Smooth muscle cell (in vitro differentiated cells): ENCODE data around the gene REEP1. TPM values are rescaled to one million over a fixed set of nuclear protein-coding genes. Genes with fewer than 3 reads are reported as not detected.

Experiments used
- DNase-seq: peaks from one replicate; lab custom pipeline; 2025; ENCODE audit not compliant: unreplicated experiment; lab: John Stamatoyannopoulos, UW
- H2AFZ ChIP-seq: fragments of 200-600 bp; sonication (generic); 2 replicates; pipeline ENCODE4 v1.6.0; 2016; ENCODE audit warnings: antibody characterized with exemption, low read depth, mild to moderate bottlenecking
- H3F3A ChIP-seq: fragments of 200-600 bp; sonication (generic); 2 replicates; pipeline ENCODE4 v1.6.0; 2017; ENCODE audit warnings: antibody characterized with exemption, low read depth
- H3K27ac ChIP-seq: fragments of 200-600 bp; sonication (generic); 2 replicates; pipeline ENCODE4 v1.5.1; 2016; ENCODE audit warnings: low read depth, mild to moderate bottlenecking
- H3K27me3 ChIP-seq: fragments of 200-600 bp; sonication (generic); 2 replicates; pipeline ENCODE4 v1.6.1; 2016; ENCODE audit warnings: low read depth, mild to moderate bottlenecking
- H3K36me3 ChIP-seq: fragments of 200-600 bp; sonication (generic); 2 replicates; pipeline ENCODE4 v1.5.1; 2016; ENCODE audit warnings: low read depth
- H3K4me1 ChIP-seq: fragments of 200-600 bp; sonication (generic); 2 replicates; pipeline ENCODE4 v1.5.1; 2016; ENCODE audit warnings: low read depth
- H3K4me2 ChIP-seq: fragments of 200-600 bp; sonication (generic); 2 replicates; pipeline ENCODE4 v1.6.0; 2016; ENCODE audit warnings: mild to moderate bottlenecking
- H3K4me3 ChIP-seq: fragments of 200-600 bp; sonication (generic); 2 replicates; pipeline ENCODE4 v1.5.1; 2016; ENCODE audit warnings: mild to moderate bottlenecking
- H3K79me2 ChIP-seq: fragments of 200-600 bp; sonication (generic); 2 replicates; pipeline ENCODE4 v1.6.0; 2016; ENCODE audit warnings: low read depth, mild to moderate bottlenecking
- H3K9ac ChIP-seq: fragments of 200-600 bp; sonication (generic); 2 replicates; pipeline ENCODE4 v1.6.0; 2016; ENCODE audit warnings: low read depth
- H3K9me3 ChIP-seq: fragments of 200-600 bp; sonication (generic); replicated peaks from 2 replicates; pipeline ENCODE4 v1.5.1; 2016; ENCODE audit warnings: low read depth
- H4K20me1 ChIP-seq: fragments of 200-600 bp; sonication (generic); 2 replicates; pipeline ENCODE4 v1.6.0; 2016; ENCODE audit warnings: low read depth
- CTCF ChIP-seq: fragments of 200-600 bp; sonication (generic); IDR thresholded peaks from 2 replicates; pipeline ENCODE4 v1.5.1; 2017; ENCODE audit warnings: borderline replicate concordance, mild to moderate bottlenecking, antibody characterized with exemption; ENCODE audit not compliant: insufficient read depth, poor library complexity, severe bottlenecking
- WGBS: methylation state at CpG from one replicate; pipeline ENCODE4 v1.1.7; 2016; ENCODE audit warnings: low lambda C conversion rate; 5-methylcytosine and 5-hydroxymethylcytosine counted together
- polyA plus RNA-seq: library from polyadenylated mRNA; unstranded; fragments of >200 nt; fragmentation: Nextera tagmentation; extraction: Ambion mirVana; gene quantifications from 2 replicates; pipeline ENCODE4 v1.2.1, GENCODE V29; 2016
- total RNA-seq: library from RNA; depleted of rRNA; stranded (reverse); fragments of >200 nt; gene quantifications from 2 replicates; pipeline ENCODE4 v1.2.3, GENCODE V29; 2014

Gene REEP1
- total and polyA plus RNA-seq, 2 experiments from 2014 or later: not detected

- no peaks in the 10 kb centered on the region for H4K20me1 ChIP-seq
- no peak overlapping the region for H3K4me3 ChIP-seq
- no peak overlapping the region for H3K9ac ChIP-seq
- no peaks in the 10 kb centered on the region for H3K79me2 ChIP-seq
- H3K27ac ChIP-seq: no peak overlapping the region
- peaks cover 9% of the 10 kb centered on the region for H3K27me3 ChIP-seq
- H3K4me1 ChIP-seq: no peaks in the 10 kb centered on the region
- no peaks in the 10 kb centered on the region for H3K36me3 ChIP-seq
- no peak overlapping the region for H3K4me2 ChIP-seq
- TF ChIP-seq CTCF: no peak
- H3K9me3 ChIP-seq: no peaks in the 10 kb centered on the region
- WGBS: 93% methylated on average over 5 of the region's 5 CpGs
- no peak overlapping the region for H2AFZ ChIP-seq
- H3F3A ChIP-seq: no peaks in the 10 kb centered on the region
- no peak for DNase-seq
These were observed 27.5 kb downstream of the REEP1 start for GRCh38 chr2:86309966-86310365.

- Histone ChIP-seq H3K4me1 (peaks cover 2% of the 10 kb centered on the region), H3K79me2 (no peaks in the 10 kb centered on the region), H3F3A (no peaks in the 10 kb centered on the region), H4K20me1 (no peaks in the 10 kb centered on the region), H3K27ac (no peak overlapping the region), H3K36me3 (no peaks in the 10 kb centered on the region), H3K27me3 (peaks cover 15% of the 10 kb centered on the region), H3K9ac (no peak overlapping the region), H3K4me3 (no peak overlapping the region), H2AFZ (no peak overlapping the region), H3K9me3 (no peaks in the 10 kb centered on the region), H3K4me2 (no peak overlapping the region)
- WGBS: 90% methylated on average over 10 of the region's 10 CpGs
- no peak for DNase-seq
- TF ChIP-seq CTCF: no peak
These were observed 28.3 kb downstream of the REEP1 start for GRCh38 chr2:86308984-86309695.

DNA sequence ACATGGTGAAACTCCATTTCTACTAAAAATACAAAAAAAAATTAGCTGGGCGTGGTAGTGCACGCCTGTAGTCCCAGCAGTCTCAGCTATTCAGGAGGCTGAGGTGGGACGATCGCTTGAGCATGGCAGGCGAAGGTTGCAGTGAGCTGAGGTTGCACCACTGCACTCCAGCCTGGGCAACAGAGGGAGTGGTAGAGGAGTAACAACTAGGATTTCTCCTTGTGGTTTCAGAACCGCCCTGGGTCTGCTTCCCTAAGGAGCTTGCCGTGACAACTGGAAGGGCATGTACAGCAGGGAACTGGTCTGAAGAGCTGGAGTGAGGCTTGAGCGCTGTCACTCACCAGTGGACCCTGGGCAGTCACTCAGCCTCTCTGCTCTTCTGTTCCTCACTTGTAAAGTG is 29.1 kb downstream of the REEP1 start:
- Histone ChIP-seq H3K36me3 (no peaks in the 10 kb centered on the region), H3K9me3 (no peaks in the 10 kb centered on the region), H2AFZ (no peak overlapping the region), H3K27me3 (peaks cover 20% of the 10 kb centered on the region), H3K79me2 (no peaks in the 10 kb centered on the region), H3K4me2 (no peak overlapping the region), H4K20me1 (no peaks in the 10 kb centered on the region), H3K4me1 (peaks cover 3% of the 10 kb centered on the region), H3F3A (no peaks in the 10 kb centered on the region), H3K27ac (no peak overlapping the region), H3K9ac (no peak overlapping the region), H3K4me3 (no peak overlapping the region)
- WGBS: 96% methylated on average over 8 of the region's 8 CpGs
- no peak for TF ChIP-seq CTCF
- DNase-seq: no peak

DNA sequence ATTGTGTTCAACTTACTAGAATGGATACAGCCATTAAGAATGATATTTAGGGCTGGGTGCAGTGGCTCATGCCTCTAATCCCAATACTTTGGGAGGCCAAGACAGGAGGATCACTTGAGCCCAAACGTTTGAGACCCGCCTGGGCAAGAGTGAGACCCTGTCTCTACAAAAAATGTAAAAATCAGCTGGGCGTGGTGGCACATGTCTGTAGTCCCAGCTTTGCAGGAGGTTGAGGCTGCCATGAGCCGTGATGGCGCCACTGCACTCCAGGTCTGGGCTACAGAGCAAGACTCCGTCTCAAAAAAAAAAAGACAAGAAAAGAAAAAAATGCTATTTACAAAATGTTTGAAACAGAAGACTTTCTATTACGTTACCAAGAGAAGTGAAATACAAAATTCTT is 30.0 kb downstream of the REEP1 start:
- no peak overlapping the region for H2AFZ ChIP-seq
- TF ChIP-seq CTCF: no peak
- 93% methylated on average over 7 of the region's 7 CpGs for WGBS
- H3K4me1 ChIP-seq: peaks cover 3% of the 10 kb centered on the region
- no peaks in the 10 kb centered on the region for H4K20me1 ChIP-seq
- no peaks in the 10 kb centered on the region for H3F3A ChIP-seq
- no peak overlapping the region for H3K4me2 ChIP-seq
- H3K4me3 ChIP-seq: no peak overlapping the region
- no peak overlapping the region for H3K9ac ChIP-seq
- DNase-seq: no peak
- no peak overlapping the region for H3K27ac ChIP-seq
- H3K27me3 ChIP-seq: peaks cover 20% of the 10 kb centered on the region
- H3K9me3 ChIP-seq: no peaks in the 10 kb centered on the region
- no peaks in the 10 kb centered on the region for H3K36me3 ChIP-seq
- no peaks in the 10 kb centered on the region for H3K79me2 ChIP-seq
